Erythroblast (primary cell): ENCODE measurements around the gene KCNIP4.

ENCODE experiments used
- GATA1 ChIP-seq: IDR thresholded peaks from 2 replicates; pipeline ENCODE4 v1.6.1; 2011; ENCODE audit warnings: low read depth, mild to moderate bottlenecking, control low read depth, low read length, moderate library complexity
- POLR2A ChIP-seq: IDR thresholded peaks from 2 replicates; pipeline ENCODE4 v1.6.1; 2011; ENCODE audit warnings: mild to moderate bottlenecking, low read length

GRCh38 chr4:21192367-21192766, 756.2 kb downstream of the KCNIP4 start:
- TF ChIP-seq POLR2A (no peak), GATA1 (no peak)
